Left lobe of liver (tissue), 2 donors: ENCODE data around the gene MEGF11. TPM values are rescaled to one million over a fixed set of nuclear protein-coding genes. Genes with fewer than 3 reads are reported as not detected.

Experiments
- ATAC-seq: fragments of 200-7000 bp; cut with Tn5 transposase; one replicate; pipeline ENCODE4 v1.9.1; 2020; ENCODE audit warnings: mild to moderate bottlenecking, moderate library complexity
- DNase-seq: peaks from one replicate; pipeline ENCODE4 v3.0.0-alpha.2; 2020; ENCODE audit warnings: low spot score
- total RNA-seq: library from RNA; stranded (reverse); gene quantifications from one replicate; pipeline ENCODE4 v1.2.1, GENCODE V29; 2021
- donor health status: DM: no; HTN: no; CAD: no; lungs with moderate emphysema.
- donor health status: DM: no; HTN: yes; CAD: no.

MEGF11 gene
- total RNA-seq, 1 donor from 2014 or later, result not detected

GRCh38 chr15:66041276-66041675 is 212.3 kb downstream of the MEGF11 start:
- DNase-seq (no peak), ATAC-seq (no peak)

- DNase-seq (no peak), ATAC-seq (no peak)
Observed at GRCh38 chr15:66040211-66040892, 213.2 kb downstream of the MEGF11 start.

- ATAC-seq (no peak), DNase-seq (no peak)
Observed at GRCh38 chr15:66039117-66039871, 214.3 kb downstream of the MEGF11 start.

GRCh38 chr15:66038387-66039116 is 215.0 kb downstream of the MEGF11 start:
- DNase-seq, result no peak
- ATAC-seq, result no peak

GRCh38 chr15:66036859-66037258 is 216.7 kb downstream of the MEGF11 start:
- ATAC-seq, result no peak
- no peak for DNase-seq

- ATAC-seq, result no peak
- DNase-seq, result no peak
Observed at GRCh38 chr15:66035901-66036300, 217.6 kb downstream of the MEGF11 start.

- DNase-seq (no peak), ATAC-seq (no peak)
Observed at GRCh38 chr15:66033143-66033542, 220.4 kb downstream of the MEGF11 start.

GRCh38 chr15:66032006-66032405 is 221.5 kb downstream of the MEGF11 start:
- no peak for ATAC-seq

GRCh38 chr15:66030650-66031049 is 222.9 kb downstream of the MEGF11 start:
- no peak for ATAC-seq

More at GRCh38 chr15:66032006-66032405, 221.5 kb downstream of the MEGF11 start:
- no peak for DNase-seq

GRCh38 chr15:66029650-66030049 is 223.9 kb downstream of the MEGF11 start:
- DNase-seq (no peak), ATAC-seq (no peak)

More at GRCh38 chr15:66030650-66031049, 222.9 kb downstream of the MEGF11 start:
- no peak for DNase-seq

GRCh38 chr15:66027268-66027805 is 226.2 kb downstream of the MEGF11 start:
- DNase-seq (no peak), ATAC-seq (no peak)

GRCh38 chr15:66025972-66026371 is 227.6 kb downstream of the MEGF11 start:
- ATAC-seq, result no peak
- DNase-seq, result no peak

- ATAC-seq (no peak), DNase-seq (no peak)
Observed at GRCh38 chr15:66025015-66025452, 228.5 kb downstream of the MEGF11 start.

GRCh38 chr15:66024116-66024515 is 229.4 kb downstream of the MEGF11 start:
- ATAC-seq (no peak), DNase-seq (no peak)

GRCh38 chr15:66023311-66023972 is 230.1 kb downstream of the MEGF11 start:
- ATAC-seq, result no peak
- no peak for DNase-seq

GRCh38 chr15:66022163-66022525 is 231.4 kb downstream of the MEGF11 start:
- no peak for ATAC-seq
- DNase-seq, result no peak

- no peak for ATAC-seq
- DNase-seq, result no peak
Observed at GRCh38 chr15:66021496-66022162, 231.9 kb downstream of the MEGF11 start.

- no peak for DNase-seq
- no peak for ATAC-seq
Observed at GRCh38 chr15:66019826-66020398, 233.6 kb downstream of the MEGF11 start.

- ATAC-seq (no peak), DNase-seq (no peak)
Observed at GRCh38 chr15:66019368-66019767, 234.2 kb downstream of the MEGF11 start.

GRCh38 chr15:66018488-66018797 is 235.1 kb downstream of the MEGF11 start:
- ATAC-seq, result no peak

More at GRCh38 chr15:66018488-66018797, 235.1 kb downstream of the MEGF11 start:
- DNase-seq, result no peak
